Esophagus (tissue), 2 donors: ENCODE data around the gene RFXAP. TPM values are rescaled to one million over a fixed set of nuclear protein-coding genes. Genes with fewer than 3 reads are reported as not detected.

Experiments
- H3K27ac ChIP-seq, 2 donors: one replicate each; pipeline ENCODE4 v1.5.1; 2013; ENCODE audit warnings: low read depth in 2 of 2, mild to moderate bottlenecking in 2 of 2, inconsistent platforms in 1 of 2, low read length in 1 of 2, moderate library complexity in 1 of 2
- H3K27me3 ChIP-seq, 2 donors: one replicate each; pipeline ENCODE4 v1.6.1; 2013; ENCODE audit warnings: low read length in 2 of 2, control low read depth in 1 of 2, mild to moderate bottlenecking in 1 of 2; ENCODE audit not compliant: insufficient read depth in 2 of 2, control insufficient read depth in 1 of 2
- H3K36me3 ChIP-seq, 2 donors: one replicate each; pipeline ENCODE4 v1.6.1; 2013; ENCODE audit warnings: low read length in 1 of 2; ENCODE audit not compliant: control insufficient read depth in 2 of 2, insufficient read depth in 2 of 2
- H3K4me1 ChIP-seq, 2 donors: one replicate each; pipeline ENCODE4 v1.6.1; 2013; ENCODE audit warnings: low read length in 1 of 2; ENCODE audit not compliant: control insufficient read depth in 2 of 2, insufficient read depth in 2 of 2
- H3K4me3 ChIP-seq, 2 donors: one replicate each; pipeline ENCODE4 v1.5.1; 2013; ENCODE audit warnings: low read length in 2 of 2, mild to moderate bottlenecking in 2 of 2, low read depth in 1 of 2, moderate library complexity in 1 of 2
- H3K9me3 ChIP-seq, 2 donors: one replicate each; pipeline ENCODE4 v1.6.1; 2013; ENCODE audit warnings: mild to moderate bottlenecking in 2 of 2, low read depth in 1 of 2, low read length in 1 of 2, moderate library complexity in 1 of 2; ENCODE audit not compliant: control insufficient read depth in 2 of 2, insufficient read depth in 1 of 2
- WGBS, 2 donors: extraction: QIAGEN DNeasy Blood & Tissue Kit; methylation state at CpG; one replicate each; pipeline ENCODE4 v1.1.7; 2013; 5-methylcytosine and 5-hydroxymethylcytosine counted together
- polyA plus RNA-seq, 2 donors: library from polyadenylated mRNA; stranded (reverse); fragments of 200-250 nt; gene quantifications; one replicate each; pipeline ENCODE4 v1.2.3, GENCODE V29; 2013
- donor health status: healthy with polysubstance abuse.
- donor health status: Bipolar disorder and iron deficiency.

Gene RFXAP
- polyA plus RNA-seq, 2 donors: 1.4 to 1.6 TPM

DNA sequence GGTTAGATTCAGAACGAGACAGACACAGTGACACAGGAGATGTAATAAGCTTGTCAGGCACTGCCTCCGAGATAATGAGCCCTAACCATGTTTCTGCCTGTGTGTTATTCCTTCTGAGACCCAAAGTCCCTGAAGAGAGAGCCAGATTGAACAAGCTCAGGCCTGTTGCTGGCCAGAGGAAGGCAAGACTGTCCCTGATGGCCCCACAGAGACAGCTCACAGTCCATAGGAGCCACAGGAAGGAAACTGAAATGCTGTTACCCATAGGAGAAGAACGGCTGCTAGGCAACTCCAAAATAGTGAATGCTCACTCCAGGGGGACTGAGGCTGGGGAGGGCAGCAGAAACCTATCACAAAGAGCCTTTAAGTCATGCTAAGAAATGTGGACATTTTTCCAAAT lies 31.8 kb upstream of the RFXAP start:
- no peaks in the 10 kb centered on the region for H3K36me3 ChIP-seq

DNA sequence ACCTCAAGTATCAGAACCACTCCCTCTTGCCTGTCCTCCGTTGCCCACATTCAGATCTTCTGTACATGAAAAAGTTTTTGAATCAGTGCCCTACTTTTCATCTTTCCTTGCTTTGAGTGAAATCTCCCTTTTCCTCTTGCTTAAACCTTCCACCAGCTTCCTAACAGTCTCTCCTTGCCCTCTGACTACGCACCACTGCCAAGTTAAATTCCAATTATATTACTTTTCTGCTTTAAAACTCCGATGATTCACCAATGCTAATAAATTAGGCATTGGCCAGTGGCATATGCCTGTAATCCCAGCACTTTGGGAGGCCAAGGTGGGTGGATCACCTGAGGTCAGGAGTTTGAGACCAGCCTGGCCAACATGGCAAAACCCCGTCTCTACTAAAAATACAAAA lies 30.7 kb upstream of the RFXAP start:
- Histone ChIP-seq H3K4me1 (no peaks in the 10 kb centered on the region), H3K27ac (no peak overlapping the region), H3K4me3 (no peak overlapping the region), H3K36me3 (no peaks in the 10 kb centered on the region), H3K9me3 (no peaks in the 10 kb centered on the region), H3K27me3 (no peaks in the 10 kb centered on the region)
- WGBS, 2 donors: 70 to 83% methylated on average over 4 of the region's 4 CpGs

More for the DNA sequence above, 31.8 kb upstream of the RFXAP start:
- H3K27me3 ChIP-seq: no peaks in the 10 kb centered on the region
- no peak overlapping the region for H3K4me3 ChIP-seq
- WGBS, 2 donors: 47 to 60% methylated on average over 3 of the region's 3 CpGs
- H3K9me3 ChIP-seq: no peaks in the 10 kb centered on the region
- H3K4me1 ChIP-seq: no peaks in the 10 kb centered on the region
- H3K27ac ChIP-seq: no peak overlapping the region

DNA sequence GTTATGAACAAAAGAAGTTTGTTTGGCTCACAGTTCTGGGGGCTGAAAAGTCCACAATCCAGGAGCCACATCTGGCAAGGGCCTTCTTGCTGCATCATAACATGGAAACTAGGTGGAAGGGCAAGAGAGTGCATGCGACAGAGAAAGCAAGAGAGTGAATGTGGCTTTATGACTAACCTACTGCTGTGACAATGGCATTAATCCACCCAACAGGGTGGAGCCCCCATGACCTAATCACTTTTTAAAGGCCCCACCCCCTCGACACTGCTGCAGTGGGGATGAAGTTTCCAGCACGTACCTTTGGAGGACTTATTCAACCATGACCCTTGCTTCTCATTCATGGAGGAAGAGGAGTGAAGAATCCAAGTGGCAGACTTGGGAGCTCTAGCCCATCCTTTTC lies 30.0 kb upstream of the RFXAP start:
- 63 to 67% methylated on average over 3 of the region's 3 CpGs for WGBS, 2 donors

DNA sequence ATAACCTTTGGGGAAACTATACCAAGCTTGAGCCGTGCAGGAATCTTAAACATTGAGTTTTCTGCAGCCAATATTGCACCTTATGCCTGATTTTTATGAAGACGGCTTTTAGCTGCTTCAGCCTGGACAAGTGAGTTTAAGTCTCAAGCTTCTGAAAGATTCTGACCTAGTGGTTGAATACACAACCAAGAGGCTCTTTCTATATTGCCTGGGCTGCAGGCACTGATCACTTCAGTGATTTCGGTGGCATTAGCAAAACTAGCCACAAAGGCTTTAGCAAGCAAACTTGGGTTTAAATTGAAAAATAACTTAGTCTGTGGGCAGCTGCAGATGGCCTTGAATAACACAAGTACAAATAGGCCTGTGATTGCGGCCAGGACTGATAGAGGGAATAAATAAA lies 29.3 kb upstream of the RFXAP start:
- Histone ChIP-seq H3K27ac (no peak overlapping the region), H3K4me3 (no peak overlapping the region), H3K27me3 (no peaks in the 10 kb centered on the region), H3K36me3 (no peaks in the 10 kb centered on the region), H3K4me1 (no peaks in the 10 kb centered on the region), H3K9me3 (no peaks in the 10 kb centered on the region)
- 90 to 94% methylated on average over 4 of the region's 4 CpGs for WGBS, 2 donors

More for the DNA sequence above, 30.0 kb upstream of the RFXAP start:
- no peaks in the 10 kb centered on the region for H3K4me1 ChIP-seq
- no peaks in the 10 kb centered on the region for H3K36me3 ChIP-seq
- no peaks in the 10 kb centered on the region for H3K9me3 ChIP-seq
- H3K27ac ChIP-seq: no peak overlapping the region
- H3K27me3 ChIP-seq: no peaks in the 10 kb centered on the region
- no peak overlapping the region for H3K4me3 ChIP-seq

DNA sequence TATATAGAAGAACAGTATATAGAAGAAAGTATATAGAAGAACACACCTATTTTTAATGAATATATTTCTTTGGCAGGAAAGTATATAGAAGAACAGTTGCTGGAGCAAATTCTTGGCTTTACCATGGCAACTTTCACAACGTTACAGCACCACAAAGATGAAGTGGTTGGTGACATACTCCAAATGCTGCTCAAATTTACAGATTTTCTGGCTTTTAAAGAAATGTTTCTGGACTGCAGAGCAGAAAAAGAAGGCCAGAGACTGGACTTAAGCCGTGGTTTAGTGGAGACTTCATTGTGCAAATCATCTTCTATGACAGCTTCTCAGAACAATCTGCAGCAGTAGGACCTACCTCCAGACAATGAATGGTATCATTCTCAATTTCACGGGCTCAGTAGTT lies 24.3 kb upstream of the RFXAP start:
- WGBS, 2 donors: 61 to 64% methylated on average over 3 of the region's 3 CpGs
- Histone ChIP-seq H3K27ac (no peak overlapping the region), H3K27me3 (no peaks in the 10 kb centered on the region), H3K4me1 (no peaks in the 10 kb centered on the region), H3K4me3 (no peak overlapping the region), H3K36me3 (no peaks in the 10 kb centered on the region), H3K9me3 (no peaks in the 10 kb centered on the region)

DNA sequence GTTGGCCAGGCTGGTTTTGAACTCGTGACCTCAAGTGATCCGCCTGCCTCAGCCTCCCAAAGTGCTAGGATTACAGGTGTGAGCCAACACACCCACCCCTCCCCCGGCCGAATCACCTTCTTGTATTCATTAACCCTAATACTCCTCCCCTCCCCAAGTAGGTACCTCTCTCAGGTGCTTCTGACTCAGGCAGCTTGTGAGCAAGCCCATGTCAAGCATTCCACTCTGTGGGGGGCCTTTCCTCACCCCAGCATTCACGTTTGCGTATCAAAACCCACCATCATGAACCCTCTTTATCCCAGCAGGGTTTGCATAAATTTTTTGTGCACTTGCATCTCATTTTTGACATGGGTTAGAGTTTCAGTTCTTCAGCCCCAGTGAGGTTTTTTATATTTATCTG lies 23.6 kb upstream of the RFXAP start:
- H3K4me3 ChIP-seq: no peak overlapping the region
- no peaks in the 10 kb centered on the region for H3K36me3 ChIP-seq
- H3K9me3 ChIP-seq: no peaks in the 10 kb centered on the region
- 57 to 74% methylated on average over 6 of the region's 6 CpGs for WGBS, 2 donors
- no peaks in the 10 kb centered on the region for H3K27me3 ChIP-seq
- no peaks in the 10 kb centered on the region for H3K4me1 ChIP-seq
- H3K27ac ChIP-seq: no peak overlapping the region

DNA sequence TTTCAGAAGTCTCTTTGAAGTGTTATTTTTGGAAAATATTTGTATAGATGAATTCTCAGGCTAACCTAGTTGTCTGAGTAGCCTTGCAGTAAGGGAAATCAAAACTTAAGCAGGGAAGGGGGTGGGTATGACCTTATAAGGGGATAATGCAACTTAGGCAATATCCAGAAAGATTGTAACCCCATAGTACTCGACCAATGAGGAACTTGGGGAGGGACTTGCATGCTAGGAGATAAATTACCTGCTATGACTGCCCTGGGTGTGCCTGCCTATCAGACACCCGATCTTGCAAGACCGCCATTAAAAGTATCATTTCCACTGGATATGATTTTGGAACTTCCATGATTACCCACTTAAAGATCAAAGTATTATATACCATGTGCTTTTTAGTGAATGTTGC lies 23.0 kb upstream of the RFXAP start:
- Histone ChIP-seq H3K4me1 (no peaks in the 10 kb centered on the region), H3K27ac (no peak overlapping the region), H3K27me3 (no peaks in the 10 kb centered on the region), H3K9me3 (no peaks in the 10 kb centered on the region), H3K36me3 (no peaks in the 10 kb centered on the region), H3K4me3 (no peak overlapping the region)
- 75 to 85% methylated on average over 3 of the region's 3 CpGs for WGBS, 2 donors

DNA sequence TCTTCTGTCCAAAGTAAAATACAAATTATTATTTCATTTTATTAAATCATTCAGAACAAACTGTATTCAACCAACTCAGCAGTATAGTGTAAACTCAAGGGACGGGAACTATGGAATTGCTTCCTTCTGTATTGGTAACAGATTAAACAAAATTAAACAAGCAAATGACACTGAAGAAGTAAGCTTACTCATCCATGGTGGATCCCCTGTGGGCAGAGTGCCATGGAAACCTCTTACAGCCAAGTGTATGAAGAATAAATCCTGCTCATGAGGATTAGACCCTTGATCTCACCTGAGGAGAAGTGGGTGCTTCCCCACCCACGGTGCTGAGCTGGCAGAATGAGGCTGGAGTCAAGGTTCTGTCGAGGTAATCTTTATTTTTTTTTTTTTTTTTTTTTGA lies 18.0 kb upstream of the RFXAP start:
- WGBS, 2 donors: 33% methylated on average over 3 of the region's 3 CpGs

DNA sequence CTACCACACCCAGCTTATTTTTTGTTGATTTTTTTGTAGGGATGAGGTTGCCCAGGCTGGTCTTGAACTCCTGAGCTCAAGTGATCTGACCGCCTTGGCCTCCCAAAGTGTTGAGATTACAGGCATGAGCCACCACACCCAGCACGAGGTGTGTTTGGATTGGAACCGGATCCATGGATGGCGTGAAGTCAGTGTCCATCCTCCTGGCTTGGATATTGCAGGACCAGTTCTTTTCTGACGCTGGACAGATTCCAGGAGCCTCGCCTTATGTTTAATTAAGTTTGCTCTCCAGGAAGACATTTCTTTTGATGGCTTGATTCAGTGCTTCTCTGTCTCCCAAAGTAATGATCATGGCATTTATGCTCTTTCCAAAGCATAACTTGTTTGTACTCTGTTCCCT lies 14.4 kb upstream of the RFXAP start:
- Histone ChIP-seq H3K27me3 (no peaks in the 10 kb centered on the region), H3K4me1 (no peaks in the 10 kb centered on the region), H3K4me3 (no peak overlapping the region), H3K9me3 (no peaks in the 10 kb centered on the region), H3K27ac (no peak overlapping the region), H3K36me3 (no peaks in the 10 kb centered on the region)
- WGBS, 2 donors: 56 to 64% methylated on average over 6 of the region's 6 CpGs

More for the DNA sequence above, 18.0 kb upstream of the RFXAP start:
- Histone ChIP-seq H3K27ac (no peak overlapping the region), H3K36me3 (no peaks in the 10 kb centered on the region), H3K4me1 (no peaks in the 10 kb centered on the region), H3K4me3 (no peak overlapping the region), H3K9me3 (no peaks in the 10 kb centered on the region), H3K27me3 (no peaks in the 10 kb centered on the region)

DNA sequence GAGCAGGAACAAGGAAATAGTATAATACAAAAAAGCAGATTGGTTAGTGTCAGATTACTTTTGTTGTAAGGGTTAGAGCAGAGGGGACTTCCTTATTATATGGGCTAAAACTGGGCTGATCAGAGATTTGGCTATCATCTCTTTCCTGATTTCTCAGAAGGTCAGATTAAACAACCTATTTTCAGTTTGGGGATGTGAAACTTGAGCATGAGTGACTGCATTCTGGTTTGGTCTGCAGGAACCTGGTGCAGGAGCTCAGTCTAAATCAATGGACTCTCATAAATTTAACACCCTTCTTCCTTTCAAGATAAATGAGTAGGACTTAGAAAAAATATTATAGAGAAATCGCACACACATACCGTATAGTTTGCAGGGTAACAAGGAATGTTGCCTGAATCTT lies 12.9 kb upstream of the RFXAP start:
- H3K27ac ChIP-seq: no peak overlapping the region
- WGBS, 2 donors: 95 to 96% methylated on average over 2 of the region's 2 CpGs
- no peaks in the 10 kb centered on the region for H3K36me3 ChIP-seq
- H3K4me1 ChIP-seq: no peaks in the 10 kb centered on the region
- H3K4me3 ChIP-seq: no peak overlapping the region
- no peaks in the 10 kb centered on the region for H3K27me3 ChIP-seq
- no peaks in the 10 kb centered on the region for H3K9me3 ChIP-seq
